H1 (cell line): ENCODE measurements around the gene NEK10. TPM values are rescaled to one million over a fixed set of nuclear protein-coding genes. Genes with fewer than 3 reads are reported as not detected.

Experiments used
- CTCF ChIA-PET: fragments of 300-600 bp; sonication (Branson Sonifier 250); formaldehyde crosslinking; loops from one replicate; lab custom pipeline; 2021; ENCODE audit not compliant: partially characterized antibody; lab: Charles Lee
- POLR2A ChIA-PET: fragments of 300-600 bp; sonication (Branson Sonifier 250); formaldehyde crosslinking; loops from one replicate; lab custom pipeline; 2021; ENCODE audit warnings: inconsistent platforms; ENCODE audit not compliant: partially characterized antibody; lab: Charles Lee
- DNase-seq, 2 experiments: peaks; one replicate each; pipeline versions ENCODE4 v3.0.0 to v3.0.0-alpha.2; 2010 to 2022; ENCODE audit warnings: low spot score in 2 of 2, low read depth in 1 of 2, mixed read lengths in 1 of 2
- FAIRE-seq: peaks from 2 replicates; lab custom pipeline; 2011; peaks lifted over from hg19 to GRCh38; lab: Jason Lieb, UNC
- H2AFZ ChIP-seq: 2 replicates; pipeline ENCODE4 v1.8.1; 2012; ENCODE audit warnings: low read length, inconsistent platforms
- H2AK5ac ChIP-seq: 2 replicates; pipeline ENCODE4 v1.6.1; 2013; ENCODE audit warnings: low read depth, low read length
- H2BK120ac ChIP-seq: replicated peaks from 2 replicates; pipeline ENCODE3; 2013; ENCODE audit warnings: low read depth, low read length, inconsistent platforms
- H2BK12ac ChIP-seq: 2 replicates; pipeline ENCODE4 v1.6.1; 2013; ENCODE audit warnings: low read depth, low read length
- H2BK15ac ChIP-seq: 2 replicates; pipeline ENCODE4 v1.6.1; 2013; ENCODE audit warnings: low read length
- H2BK20ac ChIP-seq: 2 replicates; pipeline ENCODE4 v1.6.1; 2013; ENCODE audit warnings: low read length
- H2BK5ac ChIP-seq: 2 replicates; pipeline ENCODE4 v1.6.1; 2013; ENCODE audit warnings: low read depth, low read length
- H3K14ac ChIP-seq: 2 replicates; pipeline ENCODE4 v1.6.1; 2013; ENCODE audit warnings: inconsistent platforms; ENCODE audit not compliant: insufficient read length
- H3K18ac ChIP-seq: 2 replicates; pipeline ENCODE4 v1.6.1; 2013; ENCODE audit warnings: low read length; ENCODE audit errors: extremely low read depth
- H3K23ac ChIP-seq: 2 replicates; pipeline ENCODE4 v1.6.1; 2013; ENCODE audit warnings: inconsistent platforms; ENCODE audit not compliant: insufficient read length
- H3K23me2 ChIP-seq: 2 replicates; pipeline ENCODE4 v1.6.1; 2013; ENCODE audit warnings: low read depth, low read length
- H3K27ac ChIP-seq: 2 replicates; pipeline ENCODE4 v1.6.1; 2011; ENCODE audit warnings: low read depth, low read length, inconsistent platforms
- H3K27me3 ChIP-seq, 4 experiments: replicated peaks in 1 of 4; 1 replicate in 1 of 4; 2 replicates in 3 of 4; pipeline versions ENCODE4 v1.6.1 to v1.8.1; 2011 to 2013; ENCODE audit warnings: low read length in 3 of 4, mild to moderate bottlenecking in 3 of 4, inconsistent platforms in 2 of 4, mixed read lengths in 2 of 4, moderate library complexity in 1 of 4; ENCODE audit not compliant: control insufficient read depth in 3 of 4, insufficient read depth in 3 of 4; ENCODE audit errors: extremely low read depth in 1 of 4
- H3K36me3 ChIP-seq, 4 experiments: 2 replicates each; pipeline versions ENCODE4 v1.6.1 to v1.8.1; 2011 to 2013; ENCODE audit warnings: mild to moderate bottlenecking in 4 of 4, low read length in 3 of 4, moderate library complexity in 2 of 4, control low read depth in 1 of 4, inconsistent platforms in 1 of 4; ENCODE audit not compliant: insufficient read depth in 4 of 4, control insufficient read depth in 2 of 4
- H3K4ac ChIP-seq: replicated peaks from 2 replicates; pipeline ENCODE3; 2013; ENCODE audit warnings: low read length, low read depth, mixed read lengths, inconsistent platforms; ENCODE audit not compliant: insufficient read length
- H3K4me1 ChIP-seq, 4 experiments: replicated peaks in 1 of 4; 1 replicate in 1 of 4; 2 replicates in 3 of 4; pipeline versions ENCODE4 v1.6.1 to v1.8.1; 2011 to 2013; ENCODE audit warnings: low read length in 3 of 4, inconsistent platforms in 2 of 4, mixed read lengths in 1 of 4; ENCODE audit not compliant: insufficient read depth in 4 of 4, control insufficient read depth in 3 of 4
- H3K4me2 ChIP-seq, 2 experiments: 2 replicates each; pipeline versions ENCODE4 v1.6.1 to v1.8.1; 2011 to 2013; ENCODE audit warnings: low read depth in 2 of 2, low read length in 2 of 2, control low read depth in 1 of 2, inconsistent platforms in 1 of 2, mild to moderate bottlenecking in 1 of 2; ENCODE audit not compliant: insufficient read depth in 1 of 2
- H3K4me3 ChIP-seq, 4 experiments: fragments of 200-600, 300-600 bp in 1 of 4; sonication (generic), shearing (Covaris generic), sonication (Bioruptor Twin) in 1 of 4; 2 replicates each; pipeline versions ENCODE4 v1.5.1 to v1.8.1; 2011 to 2016; ENCODE audit warnings: low read length in 4 of 4, low read depth in 3 of 4, control low read depth in 2 of 4, inconsistent platforms in 2 of 4, mild to moderate bottlenecking in 2 of 4, mixed read lengths in 1 of 4, moderate library complexity in 1 of 4; ENCODE audit not compliant: insufficient read depth in 2 of 4; ENCODE audit errors: extremely low read depth in 1 of 4
- H3K56ac ChIP-seq: replicated peaks from 2 replicates; pipeline ENCODE3; 2013; ENCODE audit warnings: low read depth, mild to moderate bottlenecking, mixed read lengths, low read length, inconsistent platforms; ENCODE audit not compliant: insufficient read length
- H3K79me1 ChIP-seq: 2 replicates; pipeline ENCODE4 v1.6.1; 2013; ENCODE audit warnings: low read depth, low read length, control low read depth
- H3K79me2 ChIP-seq, 2 experiments: 2 replicates each; pipeline versions ENCODE4 v1.6.1 to v1.8.1; 2012 to 2013; ENCODE audit warnings: low read length in 2 of 2, mild to moderate bottlenecking in 2 of 2, inconsistent platforms in 1 of 2; ENCODE audit not compliant: insufficient read depth in 2 of 2, control insufficient read depth in 1 of 2
- H3K9ac ChIP-seq, 4 experiments: replicated peaks in 1 of 4; 1 replicate in 1 of 4; 2 replicates in 3 of 4; pipeline versions ENCODE4 v1.6.1 to v1.8.1; 2011 to 2013; ENCODE audit warnings: low read depth in 3 of 4, low read length in 3 of 4, control low read depth in 2 of 4, mild to moderate bottlenecking in 2 of 4, moderate library complexity in 2 of 4, inconsistent platforms in 1 of 4; ENCODE audit errors: extremely low read depth in 1 of 4
- H3K9me3 ChIP-seq, 2 experiments: 2 replicates each; pipeline versions ENCODE4 v1.6.1 to v1.8.1; 2012 to 2013; ENCODE audit warnings: mild to moderate bottlenecking in 2 of 2, moderate library complexity in 2 of 2, control low read depth in 1 of 2, inconsistent platforms in 1 of 2, low read depth in 1 of 2, low read length in 1 of 2, mixed read lengths in 1 of 2; ENCODE audit not compliant: insufficient read depth in 2 of 2
- H4K20me1 ChIP-seq, 2 experiments: replicated peaks in 1 of 2; 2 replicates each; pipeline versions ENCODE3 to v1.8.1; 2011 to 2013; ENCODE audit warnings: inconsistent platforms in 2 of 2, low read length in 2 of 2, mild to moderate bottlenecking in 1 of 2; ENCODE audit not compliant: insufficient read depth in 2 of 2, control insufficient read depth in 1 of 2
- H4K5ac ChIP-seq: 2 replicates; pipeline ENCODE4 v1.6.1; 2013; ENCODE audit warnings: low read length, low read depth, mixed read lengths, inconsistent platforms; ENCODE audit not compliant: insufficient read length
- H4K8ac ChIP-seq: 2 replicates; pipeline ENCODE4 v1.8.0; 2013; ENCODE audit warnings: mild to moderate bottlenecking, moderate library complexity, low read length, inconsistent platforms; ENCODE audit not compliant: insufficient read depth; ENCODE audit errors: extremely low read depth
- H4K91ac ChIP-seq: replicated peaks from 2 replicates; pipeline ENCODE3; 2013; ENCODE audit warnings: low read length, mixed read lengths, inconsistent platforms; ENCODE audit not compliant: insufficient read length
- BACH1 ChIP-seq: IDR thresholded peaks from 2 replicates; pipeline ENCODE4 v1.6.1; 2012; ENCODE audit warnings: low read length, improper control_type of control experiment
- BRCA1 ChIP-seq: IDR thresholded peaks from 2 replicates; pipeline ENCODE4 v1.6.1; 2012; ENCODE audit warnings: low read depth, low read length, improper control_type of control experiment
- EZH2 ChIP-seq: fragments of 200-600 bp; sonication (generic); IDR thresholded peaks from 2 replicates; pipeline ENCODE4 v1.7.1; 2012; ENCODE audit warnings: low read depth, mild to moderate bottlenecking, moderate library complexity, low read length, inconsistent platforms; ENCODE audit not compliant: severe bottlenecking
- RAD21 ChIP-seq, 2 experiments: IDR thresholded peaks in 1 of 2; conservative IDR thresholded peaks in 1 of 2; 2 replicates each; pipeline ENCODE4 v1.6.1; 2011; ENCODE audit warnings: low read depth in 2 of 2, low read length in 2 of 2, improper control_type of control experiment in 1 of 2, inconsistent platforms in 1 of 2, mild to moderate bottlenecking in 1 of 2, moderate library complexity in 1 of 2
- TAF7 ChIP-seq: optimal IDR thresholded peaks from 2 replicates; pipeline ENCODE3; 2011; ENCODE audit warnings: low read depth, mild to moderate bottlenecking, inconsistent platforms, low read length, moderate library complexity, borderline replicate concordance
- polyA plus RNA-seq, 7 experiments: library from polyadenylated mRNA; depleted of rRNA in 3 of 7; stranded (reverse) in 5 of 7; unstranded in 2 of 7; fragments of >200 nt in 5 of 7; fragments of 200-250 nt in 2 of 7; gene quantifications; 1 replicate in 5 of 7; 2 replicates in 1 of 7; 4 replicates in 1 of 7; pipeline versions ENCODE4 v1.2.1 to v1.2.3, GENCODE V29; 2011 to 2013; ENCODE audit warnings: missing spikeins in 2 of 7, mixed read lengths in 2 of 7
- total RNA-seq: library from RNA; stranded (reverse); fragmentation: NEBNext Ultra II Directional; extraction: Animal tissue kit (Norgen Biotek cat#: 25700); gene quantifications from 2 replicates; pipeline ENCODE4 v1.2.1, GENCODE V29; 2021

Gene NEK10
- total and polyA plus RNA-seq, 2 of the 8 experiments (the other 6 are each of a cell fraction or from before 2014, with no cell fraction given) = 0.18 to 0.50 TPM

DNA sequence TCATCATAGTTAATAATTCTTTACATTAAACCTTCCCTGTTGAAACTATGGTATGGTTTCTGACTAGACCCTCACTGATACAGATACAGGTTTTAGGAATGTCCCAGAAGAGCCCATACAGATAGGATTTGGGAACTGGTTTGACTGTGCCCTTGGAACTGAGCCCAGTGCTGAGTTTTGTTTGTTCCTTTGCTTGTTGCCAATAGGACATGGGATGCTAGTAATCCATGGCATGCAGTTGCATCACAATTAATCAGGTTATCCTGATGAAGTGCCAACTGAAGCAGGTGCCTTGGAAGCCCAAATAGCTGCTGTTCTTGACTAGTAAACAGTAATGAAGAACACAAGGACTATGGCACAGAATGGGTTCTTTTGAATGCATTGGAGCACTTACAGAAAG lies 230.6 kb downstream of the NEK10 start:
- no peak for TF ChIP-seq EZH2
- TF ChIP-seq RAD21 (IDR thresholded peaks at IDR 0.05 in 1 of 2, conservative IDR thresholded peaks at IDR 0.05 in 1 of 2; ENCODE audit: low read depth in 2 of 2, low read length in 2 of 2) = no peak
- no peak for TF ChIP-seq BACH1
- TF ChIP-seq TAF7 = no peak
- no peak for TF ChIP-seq BRCA1
- TF ChIP-seq, all 59 proteins: peak for 0
- no peak for FAIRE-seq
- H4K91ac ChIP-seq = no peak overlapping the region
- H3K56ac ChIP-seq = no peak overlapping the region
- no peak overlapping the region for H3K9ac ChIP-seq
- no peak overlapping the region for H4K5ac ChIP-seq
- H2BK120ac ChIP-seq = no peak overlapping the region
- no peaks in the 10 kb centered on the region for H3K4me1 ChIP-seq
- no peaks in the 10 kb centered on the region for H3K23me2 ChIP-seq
- peaks cover 2 to 6% of the 10 kb centered on the region in 2 experiments; a peak in 2 of 4 replicates for H3K9me3 ChIP-seq
- no peak overlapping the region for H3K4me2 ChIP-seq
- CTCF ChIA-PET = interaction anchor here (0.7 to 5.0 kb wide), 9 partner anchors 8 to 141 kb away, joined by 3 to 25 read pairs (median 4); no protein-coding TSS in a partner anchor
- H3K79me1 ChIP-seq = no peaks in the 10 kb centered on the region
- H2BK12ac ChIP-seq = no peak overlapping the region
- no peak overlapping the region for H3K4me3 ChIP-seq
- H2BK20ac ChIP-seq = no peak overlapping the region
- no peak overlapping the region for H2AK5ac ChIP-seq
- no peak overlapping the region for H3K14ac ChIP-seq
- H3K79me2 ChIP-seq = no peaks in the 10 kb centered on the region
- no peak overlapping the region for H3K18ac ChIP-seq
- no peak overlapping the region for H3K23ac ChIP-seq
- H3K27ac ChIP-seq = no peak overlapping the region
- H2AFZ ChIP-seq = no peak overlapping the region
- H2BK5ac ChIP-seq = no peak overlapping the region
- POLR2A ChIA-PET = no interaction called here
- H3K27me3 ChIP-seq = no peaks in the 10 kb centered on the region
- no peak overlapping the region for H4K8ac ChIP-seq
- no peak overlapping the region for H2BK15ac ChIP-seq
- H4K20me1 ChIP-seq = no peaks in the 10 kb centered on the region
- DNase-seq = no peak
- no peaks in the 10 kb centered on the region for H3K36me3 ChIP-seq
- no peak overlapping the region for H3K4ac ChIP-seq
